GM23248 (cell line): Measurements from ENCODE around the gene TMEM161A.

Experiments used
- EZH2 ChIP-seq: fragments of 200-600 bp; sonication (generic); IDR thresholded peaks from 2 replicates; pipeline ENCODE4 v1.6.1; 2018; ENCODE audit warnings: antibody characterized with exemption, mild to moderate bottlenecking; ENCODE audit not compliant: insufficient read depth, poor library complexity, severe bottlenecking
- EZH2phosphoT487 ChIP-seq: fragments of 200-600 bp; sonication (generic); IDR thresholded peaks from 2 replicates; pipeline ENCODE4 v1.6.1; 2018; ENCODE audit warnings: antibody characterized with exemption, moderate library complexity, mild to moderate bottlenecking, low read depth; ENCODE audit not compliant: insufficient read depth

GRCh38 chr19:19167612-19168011, 29.3 kb upstream of the TMEM161A start:
- TF ChIP-seq EZH2 = no peak
- no peak for TF ChIP-seq EZH2phosphoT487
